SK-N-MC (cell line): ENCODE results near the gene RPUSD1.

Experiments
- EZH2 ChIP-seq: fragments of 200-600 bp; sonication (generic); IDR thresholded peaks from one replicate; pipeline ENCODE4 v1.6.1; 2017; ENCODE audit warnings: antibody characterized with exemption
- FOXP2 ChIP-seq: optimal IDR thresholded peaks from 2 replicates; pipeline ENCODE3; 2011; ENCODE audit warnings: mild to moderate bottlenecking, moderate library complexity; ENCODE audit not compliant: insufficient read depth; ENCODE audit errors: extremely low read length, control extremely low read depth
- POLR2AphosphoS5 ChIP-seq: IDR thresholded peaks from 2 replicates; pipeline ENCODE4 v1.6.1; 2012; ENCODE audit warnings: mild to moderate bottlenecking, low read depth, low read length, borderline replicate concordance

GRCh38 chr16:802914-803753 is 15.0 kb upstream of the RPUSD1 start:
- no peak for TF ChIP-seq EZH2
- TF ChIP-seq POLR2AphosphoS5, result no peak
- TF ChIP-seq FOXP2, result no peak
